Measurements from ENCODE around the gene MTERF4. TPM values are rescaled to one million over a fixed set of nuclear protein-coding genes. Genes with fewer than 3 reads are reported as not detected.

The MTERF4 gene
- total and polyA plus RNA-seq, 2 of the 13 experiments (the other 11 are each of a cell fraction or from before 2014, with no cell fraction given), result 50.5 to 59.8 TPM

DNA sequence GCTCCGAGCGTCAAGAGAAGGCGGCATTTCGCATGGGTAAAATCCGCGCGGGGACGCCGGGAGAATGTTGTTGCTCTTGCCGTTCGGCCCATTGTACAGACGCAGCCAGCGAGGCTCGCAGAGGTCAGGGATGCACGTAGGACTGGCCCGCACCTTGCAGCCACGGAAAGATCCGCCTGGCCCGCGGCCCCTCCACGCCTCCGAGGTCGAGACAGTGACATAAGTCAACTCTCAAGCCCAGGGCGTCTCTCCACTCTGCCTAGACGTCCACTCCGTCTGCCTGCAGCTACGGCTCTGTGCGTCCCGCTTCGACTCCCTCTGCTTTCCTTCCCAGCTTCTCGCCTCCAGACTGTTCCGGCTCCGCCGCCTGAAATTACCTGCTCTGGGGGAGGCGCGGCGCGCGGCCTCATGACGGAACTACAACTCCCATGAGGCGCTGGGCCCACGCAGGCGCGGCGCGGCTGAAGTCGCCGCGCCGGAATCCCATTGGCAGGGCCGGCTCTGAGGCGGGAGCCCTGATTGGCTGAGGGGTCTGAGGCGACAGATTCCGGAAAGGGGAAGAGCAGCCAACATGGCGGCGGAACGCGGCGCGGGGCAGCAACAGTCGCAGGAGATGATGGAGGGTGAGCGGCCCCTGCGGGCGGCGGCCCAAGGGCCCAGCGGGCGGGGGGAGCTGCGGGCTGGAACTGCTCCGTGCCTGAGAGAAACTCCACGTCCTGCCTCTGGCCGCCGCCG lies 48.0 kb upstream of the MTERF4 start, which contains the start of gene PPP1R7 (continued):
- TF ChIP-seq KLF16 (CRISPR knock-in tag; IDR thresholded peaks at IDR 0.05), result peak in 1 of 2 experiments; percentile 53; a peak in 1 of 4 replicates
- TF ChIP-seq, protein P1, sequence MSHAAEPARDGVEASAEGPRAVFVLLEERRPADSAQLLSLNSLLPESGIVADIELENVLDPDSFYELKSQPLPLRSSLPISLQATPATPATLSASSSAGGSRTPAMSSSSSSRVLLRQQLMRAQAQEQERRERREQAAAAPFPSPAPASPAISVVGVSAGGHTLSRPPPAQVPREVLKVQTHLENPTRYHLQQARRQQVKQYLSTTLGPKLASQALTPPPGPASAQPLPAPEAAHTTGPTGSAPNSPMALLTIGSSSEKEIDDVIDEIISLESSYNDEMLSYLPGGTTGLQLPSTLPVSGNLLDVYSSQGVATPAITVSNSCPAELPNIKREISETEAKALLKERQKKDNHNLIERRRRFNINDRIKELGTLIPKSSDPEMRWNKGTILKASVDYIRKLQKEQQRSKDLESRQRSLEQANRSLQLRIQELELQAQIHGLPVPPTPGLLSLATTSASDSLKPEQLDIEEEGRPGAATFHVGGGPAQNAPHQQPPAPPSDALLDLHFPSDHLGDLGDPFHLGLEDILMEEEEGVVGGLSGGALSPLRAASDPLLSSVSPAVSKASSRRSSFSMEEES (CRISPR knock-in tag; IDR thresholded peaks at IDR 0.05), result peak; percentile 20; the same call in 1 of the 2 replicates
- TF ChIP-seq ZNF788 (CRISPR knock-in tag; IDR thresholded peaks at IDR 0.05; ENCODE audit: borderline replicate concordance), result peak; percentile 18; the same call in 1 of the 2 replicates
- peak; percentile 78 for TF ChIP-seq KDM2A (CRISPR knock-in tag; IDR thresholded peaks at IDR 0.05; ENCODE audit: borderline replicate concordance, low read depth)
- TF ChIP-seq, protein P2, sequence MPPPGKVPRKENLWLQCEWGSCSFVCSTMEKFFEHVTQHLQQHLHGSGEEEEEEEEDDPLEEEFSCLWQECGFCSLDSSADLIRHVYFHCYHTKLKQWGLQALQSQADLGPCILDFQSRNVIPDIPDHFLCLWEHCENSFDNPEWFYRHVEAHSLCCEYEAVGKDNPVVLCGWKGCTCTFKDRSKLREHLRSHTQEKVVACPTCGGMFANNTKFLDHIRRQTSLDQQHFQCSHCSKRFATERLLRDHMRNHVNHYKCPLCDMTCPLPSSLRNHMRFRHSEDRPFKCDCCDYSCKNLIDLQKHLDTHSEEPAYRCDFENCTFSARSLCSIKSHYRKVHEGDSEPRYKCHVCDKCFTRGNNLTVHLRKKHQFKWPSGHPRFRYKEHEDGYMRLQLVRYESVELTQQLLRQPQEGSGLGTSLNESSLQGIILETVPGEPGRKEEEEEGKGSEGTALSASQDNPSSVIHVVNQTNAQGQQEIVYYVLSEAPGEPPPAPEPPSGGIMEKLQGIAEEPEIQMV (CRISPR knock-in tag; IDR thresholded peaks at IDR 0.05; ENCODE audit: low read depth), result no peak
- peak; percentile 59 for TF ChIP-seq XRCC5 (optimal IDR thresholded peaks at IDR 0.05; ENCODE audit: low read length)
- TF ChIP-seq NR2F6 (IDR thresholded peaks at IDR 0.05), result no peak
- peak; percentile 26; the same call in 1 of the 2 replicates for TF ChIP-seq NR2F6 (CRISPR knock-in tag; IDR thresholded peaks at IDR 0.05)
- TF ChIP-seq, protein P3, sequence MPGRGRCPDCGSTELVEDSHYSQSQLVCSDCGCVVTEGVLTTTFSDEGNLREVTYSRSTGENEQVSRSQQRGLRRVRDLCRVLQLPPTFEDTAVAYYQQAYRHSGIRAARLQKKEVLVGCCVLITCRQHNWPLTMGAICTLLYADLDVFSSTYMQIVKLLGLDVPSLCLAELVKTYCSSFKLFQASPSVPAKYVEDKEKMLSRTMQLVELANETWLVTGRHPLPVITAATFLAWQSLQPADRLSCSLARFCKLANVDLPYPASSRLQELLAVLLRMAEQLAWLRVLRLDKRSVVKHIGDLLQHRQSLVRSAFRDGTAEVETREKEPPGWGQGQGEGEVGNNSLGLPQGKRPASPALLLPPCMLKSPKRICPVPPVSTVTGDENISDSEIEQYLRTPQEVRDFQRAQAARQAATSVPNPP (CRISPR knock-in tag; IDR thresholded peaks at IDR 0.05), result peak; percentile 79; the same call in 1 of the 2 replicates
- TF ChIP-seq, protein P4, sequence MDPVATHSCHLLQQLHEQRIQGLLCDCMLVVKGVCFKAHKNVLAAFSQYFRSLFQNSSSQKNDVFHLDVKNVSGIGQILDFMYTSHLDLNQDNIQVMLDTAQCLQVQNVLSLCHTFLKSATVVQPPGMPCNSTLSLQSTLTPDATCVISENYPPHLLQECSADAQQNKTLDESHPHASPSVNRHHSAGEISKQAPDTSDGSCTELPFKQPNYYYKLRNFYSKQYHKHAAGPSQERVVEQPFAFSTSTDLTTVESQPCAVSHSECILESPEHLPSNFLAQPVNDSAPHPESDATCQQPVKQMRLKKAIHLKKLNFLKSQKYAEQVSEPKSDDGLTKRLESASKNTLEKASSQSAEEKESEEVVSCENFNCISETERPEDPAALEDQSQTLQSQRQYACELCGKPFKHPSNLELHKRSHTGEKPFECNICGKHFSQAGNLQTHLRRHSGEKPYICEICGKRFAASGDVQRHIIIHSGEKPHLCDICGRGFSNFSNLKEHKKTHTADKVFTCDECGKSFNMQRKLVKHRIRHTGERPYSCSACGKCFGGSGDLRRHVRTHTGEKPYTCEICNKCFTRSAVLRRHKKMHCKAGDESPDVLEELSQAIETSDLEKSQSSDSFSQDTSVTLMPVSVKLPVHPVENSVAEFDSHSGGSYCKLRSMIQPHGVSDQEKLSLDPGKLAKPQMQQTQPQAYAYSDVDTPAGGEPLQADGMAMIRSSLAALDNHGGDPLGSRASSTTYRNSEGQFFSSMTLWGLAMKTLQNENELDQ (CRISPR knock-in tag; IDR thresholded peaks at IDR 0.05; ENCODE audit: borderline replicate concordance), result no peak
- TF ChIP-seq FOSL2 (CRISPR knock-in tag; IDR thresholded peaks at IDR 0.05), result no peak; the same call in 1 of the 2 replicates
- TF ChIP-seq, protein P5, sequence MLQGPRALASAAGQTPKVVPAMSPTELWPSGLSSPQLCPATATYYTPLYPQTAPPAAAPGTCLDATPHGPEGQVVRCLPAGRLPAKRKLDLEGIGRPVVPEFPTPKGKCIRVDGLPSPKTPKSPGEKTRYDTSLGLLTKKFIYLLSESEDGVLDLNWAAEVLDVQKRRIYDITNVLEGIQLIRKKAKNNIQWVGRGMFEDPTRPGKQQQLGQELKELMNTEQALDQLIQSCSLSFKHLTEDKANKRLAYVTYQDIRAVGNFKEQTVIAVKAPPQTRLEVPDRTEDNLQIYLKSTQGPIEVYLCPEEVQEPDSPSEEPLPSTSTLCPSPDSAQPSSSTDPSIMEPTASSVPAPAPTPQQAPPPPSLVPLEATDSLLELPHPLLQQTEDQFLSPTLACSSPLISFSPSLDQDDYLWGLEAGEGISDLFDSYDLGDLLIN (CRISPR knock-in tag; IDR thresholded peaks at IDR 0.05; ENCODE audit: borderline replicate concordance), result peak; percentile 34; the same call in 1 of the 2 replicates
- TF ChIP-seq ZNF749 (CRISPR knock-in tag; IDR thresholded peaks at IDR 0.05; ENCODE audit: borderline replicate concordance), result peak; percentile 96
- TF ChIP-seq ZNF670 (CRISPR knock-in tag; IDR thresholded peaks at IDR 0.05; ENCODE audit: borderline replicate concordance), result peak; percentile 73; the same call in 1 of the 2 replicates
- TF ChIP-seq, protein P6, sequence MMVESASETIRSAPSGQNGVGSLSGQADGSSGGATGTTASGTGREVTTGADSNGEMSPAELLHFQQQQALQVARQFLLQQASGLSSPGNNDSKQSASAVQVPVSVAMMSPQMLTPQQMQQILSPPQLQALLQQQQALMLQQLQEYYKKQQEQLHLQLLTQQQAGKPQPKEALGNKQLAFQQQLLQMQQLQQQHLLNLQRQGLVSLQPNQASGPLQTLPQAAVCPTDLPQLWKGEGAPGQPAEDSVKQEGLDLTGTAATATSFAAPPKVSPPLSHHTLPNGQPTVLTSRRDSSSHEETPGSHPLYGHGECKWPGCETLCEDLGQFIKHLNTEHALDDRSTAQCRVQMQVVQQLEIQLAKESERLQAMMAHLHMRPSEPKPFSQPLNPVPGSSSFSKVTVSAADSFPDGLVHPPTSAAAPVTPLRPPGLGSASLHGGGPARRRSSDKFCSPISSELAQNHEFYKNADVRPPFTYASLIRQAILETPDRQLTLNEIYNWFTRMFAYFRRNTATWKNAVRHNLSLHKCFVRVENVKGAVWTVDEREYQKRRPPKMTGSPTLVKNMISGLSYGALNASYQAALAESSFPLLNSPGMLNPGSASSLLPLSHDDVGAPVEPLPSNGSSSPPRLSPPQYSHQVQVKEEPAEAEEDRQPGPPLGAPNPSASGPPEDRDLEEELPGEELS (CRISPR knock-in tag; IDR thresholded peaks at IDR 0.05), result peak; percentile 46; the same call in 1 of the 2 replicates
- TF ChIP-seq KAT8 (CRISPR knock-in tag; IDR thresholded peaks at IDR 0.05), result peak; percentile 90; the same call in 1 of the 2 replicates
- TF ChIP-seq MTF1 (CRISPR knock-in tag; IDR thresholded peaks at IDR 0.05), result no peak
- no peak for TF ChIP-seq GTF2F1 (IDR thresholded peaks at IDR 0.05; ENCODE audit: low read length)
- no peak for TF ChIP-seq HDAC6 (IDR thresholded peaks at IDR 0.05; ENCODE audit: low read depth, low read length)
